Measurements from ENCODE around the gene GTSE1.
"Not testable (repeated sequence)": the region's sequence is repeated elsewhere in the genome, so short reads cannot be mapped to it uniquely, and the experiment has no call there.

GTSE1 gene, protein sequence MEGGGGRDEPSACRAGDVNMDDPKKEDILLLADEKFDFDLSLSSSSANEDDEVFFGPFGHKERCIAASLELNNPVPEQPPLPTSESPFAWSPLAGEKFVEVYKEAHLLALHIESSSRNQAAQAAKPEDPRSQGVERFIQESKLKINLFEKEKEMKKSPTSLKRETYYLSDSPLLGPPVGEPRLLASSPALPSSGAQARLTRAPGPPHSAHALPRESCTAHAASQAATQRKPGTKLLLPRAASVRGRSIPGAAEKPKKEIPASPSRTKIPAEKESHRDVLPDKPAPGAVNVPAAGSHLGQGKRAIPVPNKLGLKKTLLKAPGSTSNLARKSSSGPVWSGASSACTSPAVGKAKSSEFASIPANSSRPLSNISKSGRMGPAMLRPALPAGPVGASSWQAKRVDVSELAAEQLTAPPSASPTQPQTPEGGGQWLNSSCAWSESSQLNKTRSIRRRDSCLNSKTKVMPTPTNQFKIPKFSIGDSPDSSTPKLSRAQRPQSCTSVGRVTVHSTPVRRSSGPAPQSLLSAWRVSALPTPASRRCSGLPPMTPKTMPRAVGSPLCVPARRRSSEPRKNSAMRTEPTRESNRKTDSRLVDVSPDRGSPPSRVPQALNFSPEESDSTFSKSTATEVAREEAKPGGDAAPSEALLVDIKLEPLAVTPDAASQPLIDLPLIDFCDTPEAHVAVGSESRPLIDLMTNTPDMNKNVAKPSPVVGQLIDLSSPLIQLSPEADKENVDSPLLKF

DNA sequence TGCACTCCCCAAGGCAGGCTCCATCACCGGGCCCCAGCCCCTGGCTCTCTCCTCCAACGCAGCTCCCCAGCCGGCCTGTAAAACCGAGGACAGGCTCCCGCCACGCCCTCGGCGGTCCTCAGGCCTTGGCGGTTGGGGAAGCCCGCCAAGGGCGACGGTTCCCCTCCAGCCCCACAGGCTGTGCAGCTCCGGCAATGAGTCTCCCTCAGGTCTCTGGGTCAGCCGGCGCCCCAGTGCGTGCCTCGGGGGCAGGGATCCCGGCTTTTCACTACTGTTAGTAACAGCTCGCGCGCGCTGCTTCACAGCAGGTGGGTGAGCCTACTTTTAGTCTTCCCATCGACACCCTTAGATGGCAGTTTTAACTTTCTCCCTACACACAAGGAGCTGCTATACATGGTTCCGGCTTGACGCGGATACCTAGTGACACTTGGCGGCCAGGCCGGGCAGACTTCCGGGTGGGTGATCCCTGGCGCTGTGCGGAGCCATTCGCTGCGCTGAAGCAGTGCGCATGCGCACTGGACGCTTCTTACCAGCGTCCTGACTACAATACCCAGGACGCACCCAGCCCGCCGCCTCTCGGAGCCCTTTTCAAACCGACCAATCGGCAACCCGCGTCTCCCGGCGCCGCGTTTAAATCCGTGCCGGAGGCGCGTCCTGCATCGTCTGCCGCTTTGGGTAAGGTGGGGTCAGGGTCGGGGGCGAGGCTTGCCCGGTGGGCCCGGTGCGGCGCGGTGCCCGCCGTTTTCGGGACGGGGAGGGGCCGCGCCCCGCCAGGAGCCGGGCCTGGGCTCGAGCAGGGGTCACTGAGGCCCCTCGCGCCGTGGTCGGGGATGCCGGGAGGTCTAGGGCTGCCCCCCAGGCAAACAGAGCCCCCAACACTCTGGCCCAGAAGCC is at the start of gene GTSE1:
TSS of gene GTSE1 (plus strand) at position 614 of the 894 bp plus-strand sequence. CDS start 531 bp downstream, outside the sequence.
- peak; percentile 95 for DNase-seq (ENCODE audit: low read depth, low spot score)

DNA sequence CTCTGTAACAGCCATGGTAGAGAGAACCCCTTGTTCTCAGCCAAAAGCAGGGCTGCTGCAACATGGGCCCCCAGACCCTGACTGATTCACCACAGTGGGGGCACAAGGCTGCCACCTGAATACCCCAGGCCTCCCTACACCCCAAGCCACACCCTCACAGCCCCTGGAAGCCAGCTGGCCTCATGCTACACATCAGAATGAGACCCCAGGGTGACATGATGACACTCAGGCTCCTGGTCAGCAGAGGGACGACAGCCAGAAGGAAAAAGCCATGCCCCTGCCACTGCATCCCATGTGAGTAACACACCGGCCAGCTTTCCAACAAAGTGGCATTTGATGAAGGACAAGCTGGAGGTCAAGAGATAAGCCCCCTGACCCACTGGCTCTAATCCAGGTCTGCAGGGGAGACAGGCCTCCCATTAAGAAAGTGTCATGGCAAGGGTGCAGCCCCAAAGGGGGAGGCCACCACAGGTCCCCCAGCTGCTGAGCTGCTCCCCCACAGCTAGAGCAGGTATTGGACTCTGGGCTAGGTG is 49.2 kb upstream of the GTSE1 start:
- DNase-seq (ENCODE audit: low read depth, low spot score), result no peak

DNA sequence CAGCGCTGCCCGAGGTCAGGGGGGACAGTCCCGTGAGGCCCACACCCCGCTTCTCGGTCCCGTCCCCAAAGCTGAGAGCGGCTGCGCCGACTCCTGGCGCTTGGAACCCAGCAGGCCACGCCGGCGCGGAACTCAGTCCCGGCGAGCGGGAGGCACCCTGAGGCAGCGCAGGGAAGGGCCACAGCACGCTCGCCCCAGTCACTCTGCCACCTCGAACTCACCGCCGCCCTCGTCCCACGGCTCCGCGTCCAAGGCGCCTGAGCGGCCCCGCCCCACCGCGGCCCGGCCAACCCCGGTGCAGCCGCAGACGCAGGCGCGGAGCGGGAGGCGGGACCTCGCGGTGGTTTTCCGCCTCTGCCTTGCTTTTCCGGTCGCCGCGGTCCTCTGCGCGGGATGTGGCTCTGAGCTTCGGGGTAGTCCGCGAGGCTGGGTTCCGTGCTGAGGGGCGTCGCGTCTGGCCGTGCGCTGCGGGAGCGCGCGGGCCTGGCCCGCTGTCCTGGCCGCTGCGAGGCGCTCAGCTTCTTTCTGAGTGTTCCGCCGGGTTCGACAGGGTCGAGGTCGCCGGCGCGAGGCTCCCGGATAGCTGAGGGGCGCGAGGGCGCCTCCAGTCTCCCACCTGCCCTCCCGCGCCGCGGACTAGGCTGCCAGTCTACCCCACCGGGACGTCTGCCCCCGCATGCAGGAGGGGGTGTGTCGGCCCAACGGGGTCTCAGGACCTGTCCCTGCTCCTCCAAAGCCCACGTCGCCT is 46.5 kb upstream of the GTSE1 start, which contains the start of gene CDPF1:
TSS of gene CDPF1 (minus strand) at position 259 of the 748 bp plus-strand sequence. CDS start 2,009 bp downstream, outside the sequence.
- DNase-seq (ENCODE audit: low read depth, low spot score), result peak; percentile 80

DNA sequence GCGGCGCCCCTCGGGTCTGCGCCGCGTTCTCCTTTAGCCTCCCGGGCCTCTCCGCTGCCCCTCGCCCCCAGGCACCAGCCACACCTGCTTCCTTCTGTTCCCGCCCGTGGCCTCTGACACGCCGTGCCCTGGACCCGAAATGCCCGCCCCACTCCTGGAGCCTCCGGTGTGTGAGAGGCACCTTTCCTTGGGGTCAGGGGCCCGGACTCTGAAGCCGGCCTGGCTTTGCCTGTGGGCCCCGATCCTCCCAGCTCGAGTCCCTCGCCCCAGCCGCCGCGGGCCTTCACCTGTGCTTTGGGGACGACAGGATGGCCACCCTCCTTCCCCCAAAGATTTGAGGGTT is 45.9 kb upstream of the GTSE1 start:
- DNase-seq (ENCODE audit: low read depth, low spot score), result no peak

DNA sequence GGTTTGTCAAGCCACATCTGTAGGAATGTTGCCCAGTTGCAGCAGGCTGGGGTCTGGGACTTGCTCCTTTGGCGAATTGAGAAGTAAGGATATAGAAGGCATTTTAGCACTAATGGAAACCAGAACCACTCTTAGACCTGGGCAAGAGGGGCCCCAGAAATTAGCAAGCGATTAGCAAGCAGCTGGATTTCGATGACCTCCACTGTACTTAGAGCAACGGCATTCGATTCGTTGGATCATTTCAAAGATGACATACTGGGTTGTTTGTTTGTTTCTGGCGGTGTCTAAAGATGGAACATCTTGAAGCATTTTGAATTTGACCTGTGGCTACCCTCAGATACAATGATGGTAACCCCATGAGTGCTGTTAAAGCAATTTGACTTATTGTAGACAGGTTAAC is 45.4 kb upstream of the GTSE1 start:
- DNase-seq (ENCODE audit: low read depth, low spot score), result no peak

DNA sequence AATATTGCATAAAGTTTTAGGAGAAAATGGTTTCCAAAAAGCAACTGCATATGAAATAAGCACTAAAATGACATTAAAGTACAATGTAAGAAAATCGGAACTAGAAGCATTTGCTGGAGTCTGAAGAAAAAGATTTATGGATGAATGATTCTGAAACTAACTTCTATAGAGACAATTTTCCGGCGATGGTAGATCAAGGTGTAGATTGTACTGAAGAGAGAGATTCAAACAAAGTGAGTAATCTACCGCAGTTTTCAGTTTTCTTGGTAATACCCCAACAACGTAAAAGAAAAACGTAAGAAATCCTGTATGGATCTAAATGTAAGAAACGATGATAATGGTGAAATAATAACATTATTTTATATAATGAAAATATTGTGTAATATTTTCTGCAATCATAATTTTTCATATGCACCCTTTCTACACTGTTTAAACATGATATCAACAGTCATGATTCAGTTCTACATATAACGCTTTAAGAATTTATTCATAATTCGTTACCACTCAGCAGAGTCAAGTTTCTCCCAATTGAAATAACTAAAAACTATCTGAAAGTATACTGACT is 44.8 kb upstream of the GTSE1 start:
- DNase-seq (ENCODE audit: low read depth, low spot score), result no peak

DNA sequence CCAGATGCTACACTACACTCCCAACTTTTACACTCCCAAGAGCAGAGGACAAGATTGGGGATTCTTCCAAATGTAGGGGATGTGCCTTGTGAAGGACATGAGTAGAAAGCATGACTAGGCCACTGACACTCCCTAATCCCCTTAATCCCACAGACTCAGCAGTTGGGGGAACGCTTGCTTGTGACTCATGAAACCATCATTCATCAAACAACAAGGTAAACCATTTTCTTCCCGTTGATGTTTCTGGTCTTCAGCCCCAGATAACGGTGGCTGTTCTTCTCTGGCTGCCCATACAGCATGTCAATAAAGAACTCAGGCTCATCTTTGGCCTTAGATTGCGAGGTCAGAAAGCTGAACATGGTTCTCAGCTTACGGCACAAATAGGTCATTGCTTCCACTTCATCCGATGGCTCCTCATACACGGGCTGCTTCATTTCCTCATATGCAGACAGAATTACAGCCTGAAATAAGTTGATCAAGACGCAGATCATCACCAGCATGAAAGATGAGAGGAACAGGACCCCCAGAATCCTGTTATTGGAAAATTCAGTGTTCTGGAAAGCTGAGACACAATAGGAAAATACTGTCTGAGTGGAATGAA is 40.2 kb upstream of the GTSE1 start:
- no peak for DNase-seq (ENCODE audit: low read depth, low spot score)

DNA sequence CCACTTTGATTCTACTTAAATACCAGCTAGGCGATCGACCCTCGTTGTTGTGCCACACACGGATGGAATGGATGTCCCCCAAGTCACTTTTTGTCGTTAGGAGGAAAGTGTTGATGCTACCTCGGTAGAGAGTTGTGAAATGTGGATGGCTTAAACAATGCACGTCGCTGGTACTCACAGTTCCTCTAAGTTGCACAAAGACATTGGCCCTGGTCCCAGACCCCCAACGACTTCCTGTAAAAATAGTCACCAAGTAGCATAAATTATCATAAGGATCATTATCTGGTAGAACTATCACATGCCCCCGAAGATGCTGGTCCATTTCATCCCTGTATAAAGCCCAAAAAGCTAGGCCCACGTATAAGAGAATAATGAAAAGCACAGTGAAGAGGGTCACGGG is 37.3 kb upstream of the GTSE1 start:
- DNase-seq (ENCODE audit: low read depth, low spot score), result no peak

DNA sequence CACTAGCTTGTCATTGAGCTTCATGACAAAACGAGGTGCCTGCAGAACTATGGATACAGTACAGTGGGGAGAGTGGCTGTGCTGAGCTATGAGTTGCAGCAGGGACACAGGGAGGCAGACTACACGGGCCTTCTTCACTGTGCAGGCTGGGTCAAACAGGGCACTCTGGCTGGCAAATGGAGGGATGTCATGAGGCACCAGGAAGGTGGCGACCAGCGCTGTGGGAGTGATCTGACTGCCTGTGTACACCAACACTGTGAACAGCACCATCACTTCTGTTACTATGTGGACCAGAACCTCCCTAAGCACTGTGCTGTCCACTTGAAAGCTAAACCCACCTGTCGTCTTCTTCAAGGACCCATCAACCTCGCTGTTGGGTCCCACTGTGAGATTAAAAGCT is 36.6 kb upstream of the GTSE1 start:
- no peak for DNase-seq (ENCODE audit: low read depth, low spot score)

DNA sequence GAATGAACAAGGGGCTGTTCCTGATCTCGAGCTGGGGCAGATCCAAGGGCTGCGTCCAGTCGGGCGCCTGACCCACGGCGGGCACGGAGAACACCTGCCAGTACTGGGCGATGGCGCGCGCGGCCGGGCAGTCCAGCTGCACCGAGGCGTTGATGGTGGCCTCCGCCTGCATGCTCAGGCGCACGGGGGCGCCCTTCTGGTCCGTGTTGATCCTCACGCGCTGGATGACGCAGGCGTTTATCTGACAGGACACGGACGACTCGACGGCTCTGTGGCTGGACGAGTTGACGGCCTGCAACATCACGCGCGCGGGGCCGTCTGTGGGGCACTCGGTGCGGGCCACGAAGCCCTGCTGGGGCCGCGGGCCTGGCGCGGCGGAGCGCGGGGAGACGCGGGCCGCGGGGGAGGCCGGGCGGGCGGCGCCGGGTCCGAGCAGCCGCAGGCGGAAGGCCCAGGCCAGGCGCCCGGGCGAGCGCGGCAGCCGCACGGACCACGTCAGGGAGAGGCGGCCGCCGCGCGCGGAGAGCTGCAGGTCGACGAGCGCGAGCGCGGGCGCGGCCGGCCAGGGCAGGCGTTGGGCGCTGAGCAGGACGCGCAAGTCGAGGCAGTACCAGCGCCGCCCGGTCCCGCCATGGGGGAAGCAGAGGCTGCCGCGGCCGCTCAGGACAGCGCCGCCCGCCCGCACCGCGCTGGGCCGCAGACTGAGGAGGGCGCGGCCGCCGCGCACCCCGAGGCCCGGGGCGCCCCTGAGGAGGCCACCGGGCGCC is 34.0 kb upstream of the GTSE1 start:
- no peak for DNase-seq (ENCODE audit: low read depth, low spot score)

DNA sequence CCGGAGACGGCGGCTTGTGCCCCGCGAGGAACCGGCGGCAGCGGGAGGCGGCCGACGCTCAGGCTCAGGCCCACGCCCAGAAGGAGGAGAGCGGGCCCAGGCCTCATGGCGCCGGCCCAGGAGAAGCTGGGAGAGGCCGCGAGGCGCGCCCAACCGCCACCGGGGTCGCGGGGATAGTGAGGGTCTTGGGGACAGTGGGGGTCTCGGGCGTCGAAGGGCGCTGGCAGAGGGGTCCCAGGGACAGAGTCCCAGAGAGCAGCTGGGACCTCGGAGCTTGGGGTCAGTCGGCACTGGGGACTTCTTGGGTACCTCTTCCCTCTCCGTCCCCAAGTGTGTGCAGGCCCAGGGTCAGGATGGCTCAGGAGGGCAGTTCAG is 33.5 kb upstream of the GTSE1 start, which contains the start of gene PKDREJ:
TSS of gene PKDREJ (minus strand) at position 128 of the 375 bp plus-strand sequence. CDS start at position 107, 21 bp downstream.
- DNase-seq (ENCODE audit: low read depth, low spot score), result no peak

DNA sequence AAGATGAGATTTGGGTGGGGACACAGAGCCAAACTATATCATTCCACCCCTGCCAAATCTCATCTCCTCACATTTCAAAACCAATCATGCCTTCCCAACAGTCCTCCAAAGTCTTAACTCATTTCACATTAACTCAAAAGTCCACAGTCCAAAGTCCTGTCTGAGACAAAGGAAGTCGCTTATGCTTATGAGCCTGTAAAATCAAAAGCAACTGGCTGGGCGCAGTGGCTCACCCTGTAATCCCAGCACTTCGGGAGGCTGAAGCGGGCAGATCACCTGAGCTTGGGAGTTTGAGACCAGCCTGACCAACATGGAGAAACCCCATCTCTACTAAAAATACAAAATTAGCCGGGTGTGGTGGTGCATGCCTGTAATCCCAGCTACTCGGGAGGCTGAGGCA is 32.1 kb upstream of the GTSE1 start:
- not testable (repeated sequence) for DNase-seq (ENCODE audit: low read depth, low spot score)

DNA sequence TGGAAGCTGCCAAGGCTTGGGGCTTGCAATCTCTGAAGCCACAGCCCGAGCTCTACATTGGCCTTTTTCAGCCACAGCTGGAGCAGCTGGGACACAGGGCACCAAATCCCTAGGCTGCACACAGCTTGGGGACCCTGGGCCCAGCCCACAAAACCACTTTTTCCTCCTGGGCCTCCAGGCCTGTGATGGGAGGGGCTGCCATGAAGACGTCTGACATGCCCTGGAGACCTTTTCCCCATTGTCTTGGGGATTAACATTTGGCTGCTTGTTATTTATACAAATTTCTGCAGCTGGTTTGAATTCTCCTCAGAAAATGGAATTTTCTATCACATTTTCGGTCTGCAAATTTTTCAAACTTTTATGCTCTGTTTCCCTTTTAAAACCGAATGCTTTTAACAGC is 31.0 kb upstream of the GTSE1 start:
- DNase-seq (ENCODE audit: low read depth, low spot score), result not testable (repeated sequence)

DNA sequence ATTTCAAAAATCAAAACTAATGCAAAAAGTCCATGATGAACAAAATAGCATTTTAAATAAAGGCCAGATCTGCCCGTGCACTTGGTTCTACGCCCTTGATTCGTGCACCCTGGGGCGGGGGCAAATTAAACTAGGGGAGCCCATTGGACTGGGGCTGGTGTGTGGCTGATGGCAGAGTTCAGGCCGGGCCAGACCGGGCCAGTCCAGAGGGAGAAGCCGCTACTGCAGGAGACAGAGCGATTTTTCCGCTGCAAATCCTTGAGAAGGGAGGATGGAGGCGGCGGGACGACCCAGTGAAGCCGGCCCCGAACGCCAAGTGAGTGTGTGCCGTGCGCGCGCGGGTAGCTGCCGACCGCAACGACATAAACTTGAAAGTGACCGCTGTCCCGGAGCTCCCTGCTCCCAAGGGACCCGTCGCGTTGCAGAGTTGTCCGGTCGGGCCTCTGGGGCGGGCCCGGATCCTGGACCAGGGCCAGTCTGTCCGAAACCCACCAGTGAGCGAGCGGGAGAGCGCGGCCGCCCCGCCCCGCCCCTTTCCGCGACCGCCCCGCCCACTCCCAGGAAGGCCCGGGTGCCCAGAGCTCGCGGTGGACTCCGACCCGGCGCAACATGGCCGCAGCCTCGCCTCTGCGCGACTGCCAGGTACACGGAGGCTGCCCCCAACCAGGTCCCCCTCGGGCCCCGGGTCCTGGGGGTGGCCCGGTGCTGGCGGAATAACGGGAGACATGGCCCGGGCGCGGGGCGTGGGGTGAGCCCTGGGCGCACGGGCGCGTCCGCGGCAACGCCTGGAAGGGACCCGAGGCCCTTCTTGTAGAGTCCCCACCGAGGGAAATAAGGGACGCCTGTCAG is 29.0 kb upstream of the GTSE1 start, which contains the start of gene TTC38:
TSS of gene TTC38 (plus strand) at position 578 of the 849 bp plus-strand sequence. CDS start at position 610, 32 bp downstream.
- no peak for DNase-seq (ENCODE audit: low read depth, low spot score)

DNA sequence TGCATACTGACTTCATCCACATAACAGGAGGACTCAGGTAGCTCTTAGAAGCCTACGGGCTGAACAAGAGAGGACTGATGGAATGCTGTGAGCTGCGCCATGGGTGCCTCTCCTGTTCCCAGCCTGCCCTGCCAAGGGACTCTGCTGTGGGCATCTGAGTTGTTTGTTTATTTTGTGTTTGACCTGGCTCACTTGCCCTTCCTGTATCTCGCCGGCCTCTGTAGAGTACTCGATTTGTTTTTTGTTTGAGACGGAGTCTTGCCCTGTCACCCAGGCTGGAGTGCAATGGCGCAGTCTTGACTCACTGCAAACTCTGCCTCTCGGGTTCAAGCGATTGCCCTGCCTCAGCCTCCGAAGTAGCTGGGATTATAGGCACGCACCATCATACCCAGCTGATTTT is 27.1 kb upstream of the GTSE1 start:
- DNase-seq (ENCODE audit: low read depth, low spot score), result no peak

DNA sequence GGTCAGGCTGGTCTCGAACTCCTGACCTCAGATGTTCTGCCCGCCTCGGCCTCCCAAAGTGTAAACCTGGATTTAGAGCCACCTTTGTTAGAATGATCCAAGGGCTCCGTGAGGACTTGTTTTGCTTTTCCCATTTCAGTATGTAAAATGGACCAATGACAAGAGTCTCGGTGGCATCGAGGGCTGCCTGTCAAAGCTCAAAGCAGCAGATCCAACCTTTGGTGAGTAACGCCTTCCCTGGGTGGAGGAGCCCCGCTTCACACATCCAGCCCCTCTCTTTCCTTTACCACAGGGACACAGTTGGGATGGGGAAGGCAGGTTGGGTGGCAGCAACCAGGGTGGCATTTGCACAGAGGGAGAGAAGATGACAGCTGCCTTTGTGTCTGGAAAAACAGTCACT is 24.5 kb upstream of the GTSE1 start:
- DNase-seq (ENCODE audit: low read depth, low spot score), result no peak

DNA sequence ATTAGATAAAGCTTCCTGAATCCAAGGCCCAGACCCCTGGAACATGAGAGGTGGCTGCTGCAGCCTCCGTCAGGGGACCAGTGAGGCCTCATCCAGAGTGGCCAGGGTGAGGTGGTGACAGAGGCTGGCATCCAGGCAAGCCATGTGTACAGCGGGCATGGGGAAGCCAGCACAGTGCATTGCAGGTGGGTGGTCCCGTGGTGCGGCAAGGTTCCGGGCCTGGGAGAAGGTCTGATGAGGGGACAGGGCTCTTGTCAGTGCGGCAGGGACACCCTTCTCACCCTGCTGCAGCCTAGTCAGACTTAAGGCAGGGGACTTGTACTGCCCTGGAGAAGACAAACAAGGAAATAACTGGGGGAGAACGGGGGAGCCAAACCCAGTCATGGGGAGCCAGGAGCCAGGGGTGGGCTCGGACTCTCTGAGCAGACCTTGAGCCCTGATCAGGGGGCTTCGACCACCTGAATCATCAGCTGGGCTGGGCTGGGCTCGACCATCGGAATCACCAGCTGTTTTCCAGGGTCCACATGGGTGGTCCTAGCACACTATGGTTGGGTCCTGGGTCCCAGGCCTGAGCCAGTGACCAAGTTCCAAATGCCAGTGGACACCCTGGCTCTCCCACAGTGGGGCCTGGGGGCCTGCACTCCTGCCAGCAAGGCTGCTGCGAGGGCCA is 23.8 kb upstream of the GTSE1 start:
- no peak for DNase-seq (ENCODE audit: low read depth, low spot score)

All from activated CD4-positive, CD25-positive, alpha-beta regulatory T cell treated with anti-CD3 and anti-CD28 coated beads, Interleukin-2, amount 50 U/mL, for 16 hours (primary cell).